Peyer's patch (tissue), 4 donors: ENCODE results near the gene SLC23A3.

Experiments used
- CTCF ChIP-seq, 6 experiments: fragments of 450-650 bp in 4 of 6; fragments of 200-600 bp in 2 of 6; sonication (generic) in 1 of 6; IDR thresholded peaks; one replicate each; pipeline ENCODE4 v1.5.1; 2017 to 2019; ENCODE audit warnings: antibody characterized with exemption in 6 of 6, mild to moderate bottlenecking in 3 of 6, moderate library complexity in 1 of 6
- POLR2A ChIP-seq, 2 donors: fragments of 450-650 bp; IDR thresholded peaks; one replicate each; pipeline ENCODE4 v1.5.1; 2017; ENCODE audit warnings: antibody characterized with exemption in 2 of 2, mild to moderate bottlenecking in 2 of 2, moderate library complexity in 2 of 2

- no peak for TF ChIP-seq CTCF (IDR thresholded peaks at IDR 0.05)
- no peak for TF ChIP-seq POLR2A (IDR thresholded peaks at IDR 0.05)
Observed at GRCh38 chr2:219186754-219187456, 17.1 kb upstream of the SLC23A3 start.
